NCI-H345 treated with DMSO at 0.1 percent for 48 hours (cell line): ENCODE results near the gene RBMY1E.
"Not testable (repeated sequence)": the region's sequence is repeated elsewhere in the genome, so short reads cannot be mapped to it uniquely, and the experiment has no call there.

ENCODE experiments used
- DNase-seq: peaks from one replicate; lab custom pipeline; 2025; ENCODE audit not compliant: unreplicated experiment; lab: John Stamatoyannopoulos, UW

Gene RBMY1E

DNA sequence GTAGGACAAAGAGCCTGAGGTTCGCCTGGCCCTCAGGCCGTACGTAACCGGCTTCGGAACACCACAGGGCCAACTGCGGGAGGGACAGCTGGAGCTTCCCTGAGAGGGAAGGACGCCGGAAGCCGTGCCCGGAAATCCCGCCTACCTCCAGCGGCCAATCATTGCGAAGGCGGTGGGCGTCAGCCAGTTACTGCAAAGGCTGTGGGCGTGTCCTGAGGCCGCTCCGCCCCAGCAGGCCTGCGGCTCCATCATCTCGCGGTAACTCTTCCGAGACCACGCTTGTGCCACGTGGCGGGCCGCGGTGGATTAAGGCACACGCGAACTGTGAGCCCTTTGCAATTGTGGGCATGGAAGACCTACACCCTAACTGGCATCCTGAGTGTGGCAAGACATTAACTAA lies at the start of gene RBMY1E:
Gene RBMY1E (minus strand): TSS at position 101 of the 400 bp plus-strand sequence. CDS start 1,978 bp downstream, outside the sequence.
- DNase-seq: not testable (repeated sequence)

DNA sequence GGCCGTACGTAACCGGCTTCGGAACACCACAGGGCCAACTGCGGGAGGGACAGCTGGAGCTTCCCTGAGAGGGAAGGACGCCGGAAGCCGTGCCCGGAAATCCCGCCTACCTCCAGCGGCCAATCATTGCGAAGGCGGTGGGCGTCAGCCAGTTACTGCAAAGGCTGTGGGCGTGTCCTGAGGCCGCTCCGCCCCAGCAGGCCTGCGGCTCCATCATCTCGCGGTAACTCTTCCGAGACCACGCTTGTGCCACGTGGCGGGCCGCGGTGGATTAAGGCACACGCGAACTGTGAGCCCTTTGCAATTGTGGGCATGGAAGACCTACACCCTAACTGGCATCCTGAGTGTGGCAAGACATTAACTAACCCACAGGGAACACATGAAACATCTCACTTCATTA lies 23.4 kb downstream of the RBMY1E start, which contains the start of gene RBMY1D:
Gene RBMY1D (minus strand): TSS at position 101 of the 400 bp plus-strand sequence. CDS start 2,013 bp downstream, outside the sequence.
- not testable (repeated sequence) for DNase-seq

DNA sequence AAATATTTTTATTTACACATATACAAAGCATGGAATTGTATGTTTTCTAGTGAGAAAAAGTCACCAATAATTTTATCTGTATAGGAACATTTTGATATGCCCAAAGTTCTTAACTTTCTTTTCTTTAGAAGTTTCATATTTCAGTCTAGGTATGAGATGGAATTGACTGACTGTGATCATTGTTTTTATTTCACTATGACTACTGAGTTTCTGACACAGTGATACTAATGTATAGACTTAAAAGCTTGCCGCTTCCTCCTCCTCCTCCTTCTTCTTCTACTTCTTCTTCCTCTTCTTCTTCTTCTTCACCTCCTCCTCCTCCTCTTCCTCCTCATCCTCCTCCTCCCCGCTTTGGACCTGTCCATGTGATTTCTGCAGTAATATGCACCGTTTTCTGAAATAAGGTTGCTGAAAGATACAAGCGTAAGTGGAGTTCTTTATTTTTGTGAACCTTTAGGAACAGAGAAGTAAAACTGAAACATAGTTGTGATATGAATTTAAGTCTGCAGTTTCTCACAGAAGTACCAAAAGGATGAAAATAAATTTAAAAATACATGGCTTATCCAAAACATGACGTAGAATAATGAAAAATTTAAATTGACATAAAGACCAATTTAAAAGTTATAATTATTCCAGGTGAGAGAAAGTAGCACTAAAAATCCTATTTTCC lies 48.3 kb downstream of the RBMY1E start:
- not testable (repeated sequence) for DNase-seq
